ENCODE measurements around the gene DDX4. TPM values are rescaled to one million over a fixed set of nuclear protein-coding genes. Genes with fewer than 3 reads are reported as not detected.
"Not testable (repeated sequence)": the region's sequence is repeated elsewhere in the genome, so short reads cannot be mapped to it uniquely, and the experiment has no call there.

Gene DDX4
- not detected in 2 replicates for total RNA-seq (2014; rRNA removed; shearing (Covaris generic))

- Histone ChIP-seq H3K4me1 (peaks cover 1% of the 10 kb centered on the region), H3K9me3 (replicated peaks) (no peaks in the 10 kb centered on the region), H3K27me3 (no peaks in the 10 kb centered on the region), H3K27ac (no peak within 1 kb of the TSS), H3K4me3 (no peak within 1 kb of the TSS), H3K36me3 (no peaks in the 10 kb centered on the region)
- no peak for DNase-seq
These were observed at the start of gene DDX4 for GRCh38 chr5:55737793-55738192. DDX4 (plus strand) TSS chr5:55738061; CDS start chr5:55738964, 903 bp downstream.

DNA sequence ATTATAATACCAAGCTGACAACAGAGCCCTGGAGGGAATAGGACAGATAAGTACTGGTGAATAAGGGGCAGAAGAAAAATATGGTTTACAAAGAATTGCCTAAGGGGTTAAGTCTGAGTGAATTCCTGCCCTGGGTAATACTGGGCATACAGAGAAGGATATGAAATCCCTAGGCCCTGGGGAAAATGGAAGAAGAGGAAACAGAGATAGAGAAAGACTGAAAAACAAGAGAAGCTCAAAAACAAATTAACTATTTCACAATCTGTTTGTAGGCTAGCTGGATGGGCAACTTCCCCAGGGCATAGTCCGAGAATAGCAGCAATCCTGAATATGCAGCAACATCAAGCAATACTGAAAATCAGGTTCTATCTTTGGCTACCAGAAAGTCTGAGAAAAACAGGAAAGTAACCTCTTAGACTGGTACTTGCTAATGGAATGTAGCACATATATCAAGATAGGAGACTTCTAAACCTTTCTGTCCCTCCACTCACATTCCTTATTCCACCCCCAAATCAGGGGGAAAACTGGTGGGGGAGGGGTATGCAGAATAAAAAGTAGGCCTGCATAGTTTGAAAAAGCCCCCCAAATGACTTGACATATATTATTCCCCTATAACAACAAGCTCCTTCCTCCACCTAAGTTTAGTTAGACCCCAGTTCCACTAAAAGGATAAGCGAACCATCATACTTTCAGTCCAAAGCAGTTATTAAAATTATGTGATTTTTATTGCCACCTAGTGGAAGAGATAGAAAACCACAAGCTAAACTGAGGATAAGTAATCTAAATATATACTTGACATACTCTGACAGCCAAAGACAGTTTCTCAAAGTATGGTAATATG, 46.4 kb upstream of the DDX4 start:
- Histone ChIP-seq H3K4me1 (no peaks in the 10 kb centered on the region; the same call in 1 of the 2 replicates), H3K27ac (no peak overlapping the region), H3K27me3 (no peaks in the 10 kb centered on the region), H3K36me3 (no peaks in the 10 kb centered on the region), H3K9me3 (replicated peaks) (no peaks in the 10 kb centered on the region), H3K4me3 (no peak overlapping the region)
- DNase-seq: peak in 1 of 2 experiments; percentile 73

DNA sequence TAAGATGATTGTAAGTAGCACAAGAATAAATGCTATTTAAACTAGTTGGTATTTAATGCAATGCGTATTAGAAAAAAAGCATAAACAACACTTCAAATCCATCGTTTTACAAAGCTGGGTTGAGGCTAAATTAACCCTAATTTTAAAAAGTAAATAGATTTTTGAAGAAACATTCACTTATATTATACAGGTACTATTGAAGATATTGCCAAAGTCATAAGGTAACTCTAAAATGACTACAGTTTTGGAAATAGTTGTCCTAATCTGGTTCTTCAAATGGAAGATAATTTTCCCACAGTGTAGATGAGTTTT, 45.8 kb upstream of the DDX4 start:
- DNase-seq: no peak
- Histone ChIP-seq H3K4me3 (no peak overlapping the region), H3K36me3 (peaks cover under 1% of the 10 kb centered on the region; the same call in 1 of the 2 replicates), H3K4me1 (no peaks in the 10 kb centered on the region; the same call in 1 of the 2 replicates), H3K9me3 (replicated peaks) (no peaks in the 10 kb centered on the region), H3K27ac (no peak overlapping the region), H3K27me3 (no peaks in the 10 kb centered on the region)

DNA sequence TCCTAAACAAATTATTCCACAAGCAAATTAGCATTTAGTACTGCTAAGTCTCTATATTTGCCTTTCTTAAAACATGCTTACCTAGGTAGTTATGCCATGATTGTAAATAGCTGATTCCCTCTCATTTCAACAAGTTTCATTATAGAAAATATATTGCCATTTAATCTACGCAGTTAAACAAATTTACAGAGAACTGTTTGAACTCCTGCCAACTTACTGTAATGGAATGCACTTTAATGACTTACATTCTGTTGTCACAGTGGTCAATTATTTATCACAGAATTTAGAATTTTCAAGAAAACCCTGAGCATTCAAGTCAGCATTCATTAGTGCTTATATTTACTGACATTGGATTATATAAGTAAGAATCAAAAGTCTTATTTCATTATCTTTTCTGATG, 45.4 kb upstream of the DDX4 start:
- no peak overlapping the region for H3K4me3 ChIP-seq
- DNase-seq: no peak
- no peaks in the 10 kb centered on the region for H3K9me3 ChIP-seq (replicated peaks)
- H3K27me3 ChIP-seq: no peaks in the 10 kb centered on the region
- no peaks in the 10 kb centered on the region; the same call in 1 of the 2 replicates for H3K4me1 ChIP-seq
- H3K27ac ChIP-seq: no peak overlapping the region
- H3K36me3 ChIP-seq: peaks cover 5% of the 10 kb centered on the region

- H3K36me3 ChIP-seq: peaks cover 10% of the 10 kb centered on the region
- H3K4me1 ChIP-seq: no peaks in the 10 kb centered on the region; the same call in 1 of the 2 replicates
- H3K4me3 ChIP-seq: no peak overlapping the region
- no peaks in the 10 kb centered on the region for H3K9me3 ChIP-seq (replicated peaks)
- H3K27ac ChIP-seq: no peak overlapping the region
- peak in 1 of 2 experiments; percentile 60 for DNase-seq
- no peaks in the 10 kb centered on the region for H3K27me3 ChIP-seq
These were observed 43.6 kb upstream of the DDX4 start for GRCh38 chr5:55694152-55694830.

DNA sequence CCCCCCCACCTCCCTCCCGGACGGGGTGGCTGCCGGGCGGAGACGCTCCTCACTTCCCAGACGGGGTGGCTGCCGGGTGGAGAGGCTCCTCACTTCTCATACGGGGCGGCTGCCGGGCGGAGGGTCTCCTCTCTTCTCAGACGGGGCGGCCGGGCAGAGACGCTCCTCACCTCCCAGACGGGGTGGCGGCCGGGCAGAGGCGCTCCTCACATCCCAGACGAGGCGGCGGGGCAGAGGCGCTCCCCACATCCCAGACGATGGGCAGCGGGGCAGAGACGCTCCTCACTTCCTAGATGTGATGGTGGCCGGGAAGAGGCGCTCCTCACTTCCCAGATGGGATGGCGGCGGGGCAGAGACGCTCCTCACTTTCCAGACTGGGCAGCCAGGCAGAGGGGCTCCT, 41.2 kb upstream of the DDX4 start:
- H3K4me3 ChIP-seq; H3K27ac ChIP-seq; H3K27me3 ChIP-seq; H3K4me1 ChIP-seq; H3K36me3 ChIP-seq; DNase-seq; H3K9me3 ChIP-seq (replicated peaks): not testable (repeated sequence)

DNA sequence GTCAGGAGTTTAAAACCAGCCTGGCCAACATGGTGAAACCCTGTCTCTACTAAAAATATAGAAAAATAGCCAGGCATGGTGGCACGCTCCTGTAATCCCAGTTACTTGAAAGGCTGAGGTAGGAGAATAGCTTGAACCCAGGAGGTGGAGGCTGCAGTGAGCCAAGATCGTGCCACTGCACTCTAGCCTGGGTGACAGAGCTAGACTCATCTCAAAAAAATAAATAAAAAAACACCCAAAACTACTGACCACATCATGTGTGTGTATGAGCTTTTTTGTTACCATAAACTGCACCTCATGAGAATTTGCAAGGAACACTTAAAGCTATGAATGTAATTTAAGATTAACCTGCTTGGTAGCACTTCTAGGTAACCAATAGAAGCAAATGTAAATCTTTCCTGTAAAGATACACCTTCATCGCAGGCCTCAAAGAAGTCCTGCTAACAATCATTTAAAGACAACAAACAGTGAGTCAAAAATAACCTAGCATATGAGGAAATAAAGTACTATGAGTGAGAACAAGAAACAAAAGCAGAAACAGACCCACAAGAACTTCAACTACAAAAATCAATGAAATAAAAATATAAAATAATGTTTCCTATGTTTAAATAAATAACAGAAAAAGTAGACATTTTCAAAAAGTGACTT, 38.7 kb upstream of the DDX4 start:
- Histone ChIP-seq H3K27me3 (no peaks in the 10 kb centered on the region), H3K4me3 (no peak overlapping the region), H3K4me1 (no peaks in the 10 kb centered on the region), H3K36me3 (peaks cover 13% of the 10 kb centered on the region), H3K9me3 (replicated peaks) (no peaks in the 10 kb centered on the region), H3K27ac (no peak overlapping the region)
- DNase-seq: no peak

DNA sequence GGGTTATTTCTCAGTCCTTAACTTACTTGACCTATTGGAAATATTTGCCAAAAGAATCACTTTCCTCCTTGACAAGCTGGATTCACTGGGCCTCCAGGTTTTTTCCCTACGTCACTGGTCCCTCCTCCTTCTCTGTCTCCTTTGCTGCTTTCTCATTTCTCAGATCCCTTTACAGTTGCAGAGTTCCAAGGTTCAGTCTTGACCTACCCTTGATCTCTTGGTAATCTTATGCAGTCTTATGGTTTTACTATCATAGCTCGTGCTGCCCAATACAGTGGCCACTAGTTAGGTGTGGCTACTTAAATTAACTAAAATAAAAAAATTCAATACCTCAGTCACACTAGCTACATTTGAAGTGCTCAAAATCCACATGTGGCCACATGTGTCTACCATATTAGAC, 37.1 kb upstream of the DDX4 start:
- DNase-seq: no peak
- Histone ChIP-seq H3K9me3 (replicated peaks) (no peaks in the 10 kb centered on the region), H3K4me3 (no peak overlapping the region), H3K27ac (no peak overlapping the region), H3K4me1 (no peaks in the 10 kb centered on the region), H3K36me3 (peaks cover 13% of the 10 kb centered on the region), H3K27me3 (no peaks in the 10 kb centered on the region)

- H3K27ac ChIP-seq: no peak overlapping the region
- DNase-seq: no peak
- no peaks in the 10 kb centered on the region for H3K9me3 ChIP-seq (replicated peaks)
- H3K27me3 ChIP-seq: no peaks in the 10 kb centered on the region
- H3K36me3 ChIP-seq: peaks cover 13% of the 10 kb centered on the region
- no peaks in the 10 kb centered on the region for H3K4me1 ChIP-seq
- H3K4me3 ChIP-seq: no peak overlapping the region
These were observed 36.3 kb upstream of the DDX4 start for GRCh38 chr5:55701462-55702103.

DNA sequence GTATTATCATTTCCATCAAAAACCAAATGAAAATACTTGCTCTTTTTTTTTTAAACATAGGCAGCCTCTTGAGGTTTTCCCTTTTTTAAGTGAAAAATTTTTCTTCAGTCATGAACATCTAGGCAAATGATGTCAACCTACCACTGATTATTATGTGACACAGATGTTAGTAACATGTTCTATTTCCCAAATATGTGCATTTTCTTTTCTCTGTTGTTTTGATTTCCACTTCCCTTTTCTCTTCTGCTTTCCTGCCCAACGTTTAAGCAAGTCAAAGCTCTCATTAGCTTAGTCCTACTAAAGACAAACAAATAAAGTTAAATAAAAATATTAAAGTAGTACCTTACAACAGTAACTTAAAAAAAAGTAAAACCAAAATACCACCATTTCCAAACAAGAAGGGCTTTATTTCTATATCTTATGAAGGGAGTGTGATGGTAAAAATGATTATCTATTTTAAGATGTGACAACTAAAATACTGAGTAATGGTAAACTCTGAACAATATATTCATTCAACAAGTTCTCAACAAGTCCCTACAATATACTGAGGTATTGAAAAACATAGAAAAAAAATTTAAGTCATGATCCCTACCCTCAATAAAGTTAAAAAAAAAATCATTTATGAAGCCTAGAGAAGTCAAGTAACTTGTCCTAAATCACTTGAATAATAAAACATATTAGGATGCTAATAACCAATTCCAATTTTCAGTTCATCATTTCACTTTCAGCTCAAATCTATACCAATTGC, 35.1 kb upstream of the DDX4 start:
- Histone ChIP-seq H3K9me3 (replicated peaks) (no peaks in the 10 kb centered on the region), H3K36me3 (peaks cover 5% of the 10 kb centered on the region), H3K4me1 (no peaks in the 10 kb centered on the region), H3K27me3 (no peaks in the 10 kb centered on the region), H3K4me3 (no peak overlapping the region), H3K27ac (no peak overlapping the region)
- no peak for DNase-seq

DNA sequence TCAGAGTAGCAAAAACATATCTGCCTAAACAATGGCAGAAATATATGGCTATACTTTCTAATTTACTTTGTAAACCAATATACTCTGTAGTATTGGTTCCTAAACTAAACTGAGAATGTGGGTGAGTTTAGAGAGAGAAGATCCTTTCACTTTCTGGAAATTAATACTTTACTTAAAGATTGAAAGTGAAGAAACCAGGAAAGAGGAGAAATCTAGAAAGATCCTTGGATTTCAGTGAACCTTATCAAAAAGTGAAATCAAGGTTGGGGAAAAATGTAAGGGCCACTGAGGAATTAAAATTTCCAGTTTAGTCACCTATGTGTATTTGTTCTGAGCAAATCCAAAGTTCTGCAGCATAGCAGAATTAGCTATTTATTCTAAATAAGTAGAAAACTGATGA, 31.6 kb upstream of the DDX4 start:
- Histone ChIP-seq H3K27me3 (no peaks in the 10 kb centered on the region), H3K4me3 (no peak overlapping the region), H3K9me3 (replicated peaks) (no peaks in the 10 kb centered on the region), H3K36me3 (peaks cover 3% of the 10 kb centered on the region; the same call in 1 of the 2 replicates), H3K27ac (no peak overlapping the region), H3K4me1 (no peaks in the 10 kb centered on the region)
- no peak for DNase-seq

DNA sequence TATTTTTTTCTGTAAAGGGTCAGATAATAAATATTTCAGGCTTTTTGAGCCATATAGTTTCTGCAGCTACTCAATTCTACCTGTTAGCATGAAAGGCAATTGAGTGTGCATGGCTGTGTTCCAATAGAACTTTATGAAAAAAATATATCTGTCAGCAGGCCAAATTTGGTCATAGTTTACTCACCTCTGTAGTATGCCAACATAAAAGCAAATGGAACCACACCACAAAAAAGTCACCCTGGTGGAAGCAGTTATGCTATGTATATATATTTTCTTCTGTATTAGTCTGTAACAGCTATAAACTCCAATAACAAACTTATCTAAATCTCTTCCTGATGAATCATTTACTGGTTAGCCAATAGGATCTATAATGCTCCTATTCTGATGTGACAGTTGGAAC, 29.1 kb upstream of the DDX4 start:
- no peaks in the 10 kb centered on the region for H3K27me3 ChIP-seq
- no peaks in the 10 kb centered on the region for H3K4me1 ChIP-seq
- H3K27ac ChIP-seq: no peak overlapping the region
- no peaks in the 10 kb centered on the region for H3K36me3 ChIP-seq
- H3K9me3 ChIP-seq (replicated peaks): no peaks in the 10 kb centered on the region
- DNase-seq: no peak
- H3K4me3 ChIP-seq: no peak overlapping the region

DNA sequence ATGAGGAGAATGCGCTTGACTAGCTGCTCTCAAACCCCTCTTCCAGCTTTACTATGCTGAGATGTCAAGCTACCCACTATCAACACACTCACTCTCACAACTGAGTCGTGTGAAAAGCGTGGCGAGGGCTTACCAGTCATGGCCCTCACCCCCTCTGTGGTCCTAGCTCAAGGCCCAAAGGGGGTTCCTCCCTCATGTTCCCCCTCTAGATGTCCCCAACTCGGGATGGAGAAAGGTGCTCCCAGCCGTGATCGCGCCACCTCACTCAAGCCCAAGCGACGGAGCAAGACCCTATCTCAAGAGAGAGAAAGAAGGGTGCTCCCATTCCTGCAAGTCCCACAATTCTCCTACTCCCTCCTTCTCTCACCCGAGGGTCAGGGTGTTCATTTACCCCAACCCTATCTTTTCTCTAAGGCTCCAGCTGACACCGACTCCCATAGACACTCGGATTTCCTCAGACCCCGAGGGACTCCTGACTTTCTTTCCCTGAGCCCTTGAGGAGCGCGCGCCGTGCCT, 26.3 kb upstream of the DDX4 start:
- Histone ChIP-seq H3K27ac (peak overlapping the region; percentile 27; the same call in 1 of the 2 replicates), H3K4me1 (no peaks in the 10 kb centered on the region), H3K27me3 (no peaks in the 10 kb centered on the region), H3K9me3 (replicated peaks) (no peaks in the 10 kb centered on the region), H3K36me3 (no peaks in the 10 kb centered on the region), H3K4me3 (peak overlapping the region; percentile 85)
- DNase-seq: no peak

Measured in SJCRH30 (cell line).